GM06990 (cell line): ENCODE results near the gene RASSF5.

Source experiments
- DNase-seq: peaks from one replicate; pipeline ENCODE4 v3.0.0-alpha.2; 2011; ENCODE audit not compliant: insufficient read length; ENCODE audit errors: extremely low read depth
- H3K27me3 ChIP-seq: replicated peaks from 2 replicates; pipeline ENCODE4 v1.6.0; 2011; ENCODE audit warnings: low read length; ENCODE audit not compliant: control insufficient read depth, insufficient read depth
- H3K36me3 ChIP-seq: 2 replicates; pipeline ENCODE4 v1.5.1; 2011; ENCODE audit warnings: low read length; ENCODE audit not compliant: control insufficient read depth, insufficient read depth
- H3K4me3 ChIP-seq: replicated peaks from 2 replicates; pipeline ENCODE4 v1.5.1; 2011; ENCODE audit warnings: low read depth, mild to moderate bottlenecking, control low read depth, low read length
- CTCF ChIP-seq: IDR thresholded peaks from 2 replicates; pipeline ENCODE4 v1.5.1; 2011; ENCODE audit warnings: low read length, control low read depth, mild to moderate bottlenecking, inconsistent platforms; ENCODE audit not compliant: insufficient read depth, poor library complexity, severe bottlenecking

RASSF5 gene

DNA sequence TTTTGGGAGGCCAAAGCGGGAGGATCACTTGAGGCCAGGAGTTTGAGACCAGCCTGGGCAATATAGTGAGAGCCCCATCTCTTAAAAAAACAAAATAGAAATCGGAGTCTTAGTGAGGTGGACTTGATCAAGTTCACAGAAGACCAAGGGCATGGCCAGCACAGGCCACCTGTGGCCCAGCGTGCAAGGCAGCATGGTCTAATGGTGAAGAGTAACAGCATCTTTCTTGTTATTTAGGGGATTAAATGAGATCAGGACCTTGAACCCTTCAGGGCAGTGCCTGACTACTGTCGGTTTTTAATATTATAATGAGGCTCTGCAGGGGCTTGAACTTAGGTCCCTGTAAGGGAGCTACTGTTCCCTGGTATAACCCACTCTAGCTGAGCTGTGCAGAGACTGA lies 66.4 kb downstream of the RASSF5 start:
- DNase-seq = no peak
- Histone ChIP-seq H3K36me3 (peaks cover 16% of the 10 kb centered on the region), H3K27me3 (no peaks in the 10 kb centered on the region), H3K4me3 (no peak overlapping the region)
- TF ChIP-seq CTCF = no peak

DNA sequence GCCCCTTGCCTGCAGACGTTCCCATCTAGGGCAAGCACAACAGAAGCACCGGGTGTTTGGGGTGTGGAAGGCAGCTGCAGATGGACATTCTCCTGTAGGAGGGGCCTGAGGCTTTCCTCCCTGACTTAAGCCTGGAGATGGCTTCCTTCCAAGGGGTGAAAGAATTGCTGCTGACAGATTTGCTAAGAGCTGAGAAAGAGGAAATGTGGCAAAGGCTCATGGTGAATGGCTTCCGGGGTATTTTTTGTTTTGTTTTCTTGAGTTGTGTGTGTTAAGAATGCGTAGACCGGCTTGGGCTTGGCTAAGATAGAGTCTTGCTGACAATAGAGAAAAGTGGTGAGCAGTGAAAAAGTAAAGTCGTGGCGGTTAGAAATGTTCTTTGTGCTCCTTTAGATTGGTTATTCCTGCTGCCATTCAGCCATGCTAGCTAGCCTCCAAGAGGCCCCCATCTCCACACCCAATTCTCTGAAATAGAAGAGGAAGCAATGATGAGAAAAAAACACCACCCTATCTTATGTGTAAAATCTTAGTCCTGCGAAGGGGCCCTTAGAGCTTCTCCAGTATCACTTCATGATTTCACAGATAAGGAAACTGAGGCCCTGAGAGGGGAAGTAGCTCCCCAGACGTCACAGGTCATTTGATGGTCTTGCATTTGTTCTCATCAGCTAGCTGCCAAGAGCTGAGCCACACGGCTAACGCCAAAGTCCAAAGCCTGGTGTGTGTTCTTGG lies 68.0 kb downstream of the RASSF5 start:
- TF ChIP-seq CTCF = no peak
- Histone ChIP-seq H3K27me3 (no peaks in the 10 kb centered on the region), H3K36me3 (peaks cover 11% of the 10 kb centered on the region), H3K4me3 (no peak overlapping the region; the same call in 1 of the 2 replicates)
- DNase-seq = peak; percentile 41

DNA sequence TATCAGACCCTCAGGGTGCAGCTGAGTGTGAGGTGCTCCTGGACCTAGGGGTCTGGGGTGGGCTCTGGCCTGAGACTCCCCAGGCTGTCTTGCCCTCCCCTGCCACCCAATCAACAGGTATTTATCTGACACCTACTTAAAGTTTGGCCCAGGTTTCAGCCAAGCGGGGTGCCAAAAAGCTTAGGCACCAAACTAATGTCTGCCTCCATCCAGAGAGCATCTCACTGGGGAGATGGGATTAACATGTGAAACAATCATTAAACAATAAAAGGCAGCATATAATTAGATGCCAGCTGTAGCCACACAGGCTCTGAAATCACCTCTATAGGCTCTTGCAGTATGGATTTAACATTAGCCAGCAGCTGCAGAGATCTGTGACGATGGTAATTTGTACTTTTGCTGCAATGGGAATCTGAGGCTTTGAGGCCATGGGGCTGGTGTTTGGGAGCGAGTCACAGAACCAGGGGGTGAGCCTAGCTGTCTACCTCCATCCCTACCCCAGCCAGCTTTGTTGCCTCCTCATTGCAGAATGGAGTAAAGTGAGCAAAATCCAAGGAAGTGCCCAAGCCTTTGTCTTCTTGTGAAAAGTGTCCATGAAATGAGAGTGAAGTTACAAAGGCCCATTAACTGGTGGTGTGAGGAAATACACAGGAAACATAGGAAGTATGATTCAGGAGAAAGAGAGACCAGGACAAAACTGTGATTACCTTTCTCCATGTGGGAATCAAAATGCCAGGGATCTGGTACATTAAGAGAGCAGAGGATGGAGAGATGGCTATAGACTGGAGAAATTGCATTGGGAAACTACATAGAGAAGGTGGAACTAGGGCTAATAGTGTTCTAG lies 68.8 kb downstream of the RASSF5 start:
- H3K4me3 ChIP-seq = no peak overlapping the region
- peaks cover 11% of the 10 kb centered on the region for H3K36me3 ChIP-seq
- no peak for TF ChIP-seq CTCF
- H3K27me3 ChIP-seq = no peaks in the 10 kb centered on the region
- DNase-seq = no peak

DNA sequence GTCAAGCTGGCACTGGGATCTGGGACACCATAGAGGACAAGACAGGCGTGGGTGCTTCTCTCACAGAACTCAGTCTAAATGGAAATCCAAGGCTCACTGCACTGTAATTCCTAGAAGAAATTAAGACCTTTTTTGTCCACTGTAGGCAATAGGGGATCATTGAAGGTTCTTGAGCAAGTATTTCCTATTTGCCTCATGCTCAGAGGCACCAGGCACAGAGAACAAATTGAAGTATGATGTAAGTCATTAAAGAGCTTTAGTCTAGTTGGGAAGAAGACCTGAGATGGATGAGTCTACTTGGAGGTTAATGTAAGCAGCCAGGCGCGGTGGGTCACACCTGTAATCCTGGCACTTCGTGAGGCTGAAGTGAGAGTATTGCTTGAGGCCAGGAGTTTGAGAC lies 70.3 kb downstream of the RASSF5 start:
- H3K27me3 ChIP-seq = no peaks in the 10 kb centered on the region
- H3K4me3 ChIP-seq = no peak overlapping the region
- H3K36me3 ChIP-seq = peaks cover 2% of the 10 kb centered on the region
- TF ChIP-seq CTCF = no peak
- DNase-seq = no peak

GRCh38 chr1:206578068-206578977 lies 71.0 kb downstream of the RASSF5 start:
- DNase-seq = peak; percentile 34
- peaks cover 4% of the 10 kb centered on the region for H3K36me3 ChIP-seq
- TF ChIP-seq CTCF = no peak
- H3K27me3 ChIP-seq = no peaks in the 10 kb centered on the region
- H3K4me3 ChIP-seq = no peak overlapping the region; the same call in 1 of the 2 replicates
